SK-N-SH treated with all-trans-retinoic acid at 6 μM for 48 hours (cell line): ENCODE measurements around the gene ANO9.

Experiments used
- ATAC-seq: fragments of 200-7000 bp; cut with Tn5 transposase; 3 replicates; pipeline ENCODE4 v1.9.1; 2020; ENCODE audit warnings: mild to moderate bottlenecking, moderate library complexity
- ARNTL ChIP-seq: fragments of 450-650 bp; formaldehyde crosslinking; IDR thresholded peaks from 2 replicates; pipeline ENCODE4 v1.5.0; 2020; ENCODE audit warnings: low read depth, mild to moderate bottlenecking, moderate library complexity, borderline replicate concordance
- BACH2 ChIP-seq: fragments of 250-450 bp; sonication (Bioruptor Pico); IDR thresholded peaks from 2 replicates; pipeline ENCODE4 v1.9.0; 2021; ENCODE audit warnings: mild to moderate bottlenecking, borderline replicate concordance
- CSDC2 ChIP-seq: fragments of 250-450 bp; sonication (Bioruptor Pico); IDR thresholded peaks from 2 replicates; pipeline ENCODE4 v1.5.0; 2020; ENCODE audit warnings: mild to moderate bottlenecking, moderate library complexity
- CSRNP3 ChIP-seq: fragments of 250-450 bp; sonication (Bioruptor Pico); IDR thresholded peaks from 2 replicates; pipeline ENCODE4 v1.5.1; 2021; ENCODE audit warnings: mild to moderate bottlenecking, moderate library complexity
- ESRRG ChIP-seq: fragments of 250-450 bp; sonication (Bioruptor Pico); IDR thresholded peaks from 2 replicates; pipeline ENCODE4 v1.6.1; 2021; ENCODE audit warnings: mild to moderate bottlenecking
- GLIS3 ChIP-seq: fragments of 250-450 bp; sonication (Bioruptor Pico); IDR thresholded peaks from 2 replicates; pipeline ENCODE4 v1.5.0; 2020; ENCODE audit warnings: mild to moderate bottlenecking, moderate library complexity
- ISL1 ChIP-seq: fragments of 250-450 bp; sonication (Bioruptor Pico); IDR thresholded peaks from 2 replicates; pipeline ENCODE4 v2.1.2; 2022; ENCODE audit warnings: mild to moderate bottlenecking, moderate library complexity
- OSR1 ChIP-seq: fragments of 250-450 bp; sonication (Bioruptor Pico); IDR thresholded peaks from 2 replicates; pipeline ENCODE4 v1.8.0; 2022; ENCODE audit warnings: moderate library complexity, mild to moderate bottlenecking, inconsistent platforms
- PATZ1 ChIP-seq: fragments of 250-450 bp; sonication (Bioruptor Pico); IDR thresholded peaks from 2 replicates; pipeline ENCODE4 v1.8.0; 2020; ENCODE audit warnings: mild to moderate bottlenecking, moderate library complexity, borderline replicate concordance
- POU6F1 ChIP-seq: fragments of 250-450 bp; sonication (Bioruptor Pico); IDR thresholded peaks from 2 replicates; pipeline ENCODE4 v1.8.0; 2021; ENCODE audit warnings: low read depth, mild to moderate bottlenecking, moderate library complexity, borderline replicate concordance
- RARB ChIP-seq: fragments of 250-450 bp; sonication (Bioruptor Pico); IDR thresholded peaks from 2 replicates; pipeline ENCODE4 v1.8.0; 2021; ENCODE audit warnings: mild to moderate bottlenecking, moderate library complexity
- SNAI2 ChIP-seq: fragments of 250-450 bp; sonication (Bioruptor Pico); IDR thresholded peaks from 2 replicates; pipeline ENCODE4 v1.5.0; 2020; ENCODE audit warnings: mild to moderate bottlenecking, moderate library complexity
- ZC3H10 ChIP-seq: fragments of 250-450 bp; sonication (Bioruptor Pico); IDR thresholded peaks from 2 replicates; pipeline ENCODE4 v1.5.1; 2021; ENCODE audit warnings: mild to moderate bottlenecking, moderate library complexity
- ZFP3 ChIP-seq: fragments of 250-450 bp; sonication (Bioruptor Pico); IDR thresholded peaks from 2 replicates; pipeline ENCODE4 v1.5.0; 2020; ENCODE audit warnings: mild to moderate bottlenecking, moderate library complexity
- ZFP30 ChIP-seq: fragments of 450-650 bp; formaldehyde crosslinking; IDR thresholded peaks from 2 replicates; pipeline ENCODE4 v1.5.0; 2022; ENCODE audit warnings: mild to moderate bottlenecking, moderate library complexity
- ZNF565 ChIP-seq: fragments of 450-650 bp; formaldehyde crosslinking; conservative IDR thresholded peaks from 2 replicates; pipeline ENCODE4 v1.5.0; 2020; ENCODE audit warnings: low read depth, mild to moderate bottlenecking, moderate library complexity
- ZNF70 ChIP-seq: fragments of 450-650 bp; formaldehyde crosslinking; IDR thresholded peaks from 2 replicates; pipeline ENCODE4 v1.5.0; 2020; ENCODE audit warnings: mild to moderate bottlenecking, moderate library complexity
- ZNF8 ChIP-seq: fragments of 450-650 bp; formaldehyde crosslinking; IDR thresholded peaks from 2 replicates; pipeline ENCODE4 v1.5.0; 2020; ENCODE audit warnings: mild to moderate bottlenecking, moderate library complexity
- TF ChIP-seq, protein P1 (sequence below): fragments of 250-450 bp; sonication (Bioruptor Pico); IDR thresholded peaks from 2 replicates; pipeline ENCODE4 v1.5.0; 2020; ENCODE audit warnings: mild to moderate bottlenecking, moderate library complexity
- TF ChIP-seq, protein P2 (sequence below): fragments of 250-450 bp; sonication (Bioruptor Pico); IDR thresholded peaks from 2 replicates; pipeline ENCODE4 v1.5.1; 2020; ENCODE audit warnings: low read depth, mild to moderate bottlenecking, moderate library complexity

The ANO9 gene

GRCh38 chr11:461626-462025 is 19.8 kb upstream of the ANO9 start:
- TF ChIP-seq RARB (CRISPR knock-in tag): no peak
- no peak for TF ChIP-seq ZFP30
- no peak for TF ChIP-seq ZNF565 (CRISPR knock-in tag)
- no peak for TF ChIP-seq GLIS3 (CRISPR knock-in tag)
- TF ChIP-seq ZNF70 (CRISPR knock-in tag): no peak
- TF ChIP-seq ZNF8 (CRISPR knock-in tag): no peak
- no peak for TF ChIP-seq ISL1 (CRISPR knock-in tag)
- TF ChIP-seq BACH2 (CRISPR knock-in tag): no peak
- TF ChIP-seq ESRRG: no peak
- TF ChIP-seq ARNTL (CRISPR knock-in tag): no peak
- no peak for TF ChIP-seq ZC3H10 (CRISPR knock-in tag)
- TF ChIP-seq, protein P1, sequence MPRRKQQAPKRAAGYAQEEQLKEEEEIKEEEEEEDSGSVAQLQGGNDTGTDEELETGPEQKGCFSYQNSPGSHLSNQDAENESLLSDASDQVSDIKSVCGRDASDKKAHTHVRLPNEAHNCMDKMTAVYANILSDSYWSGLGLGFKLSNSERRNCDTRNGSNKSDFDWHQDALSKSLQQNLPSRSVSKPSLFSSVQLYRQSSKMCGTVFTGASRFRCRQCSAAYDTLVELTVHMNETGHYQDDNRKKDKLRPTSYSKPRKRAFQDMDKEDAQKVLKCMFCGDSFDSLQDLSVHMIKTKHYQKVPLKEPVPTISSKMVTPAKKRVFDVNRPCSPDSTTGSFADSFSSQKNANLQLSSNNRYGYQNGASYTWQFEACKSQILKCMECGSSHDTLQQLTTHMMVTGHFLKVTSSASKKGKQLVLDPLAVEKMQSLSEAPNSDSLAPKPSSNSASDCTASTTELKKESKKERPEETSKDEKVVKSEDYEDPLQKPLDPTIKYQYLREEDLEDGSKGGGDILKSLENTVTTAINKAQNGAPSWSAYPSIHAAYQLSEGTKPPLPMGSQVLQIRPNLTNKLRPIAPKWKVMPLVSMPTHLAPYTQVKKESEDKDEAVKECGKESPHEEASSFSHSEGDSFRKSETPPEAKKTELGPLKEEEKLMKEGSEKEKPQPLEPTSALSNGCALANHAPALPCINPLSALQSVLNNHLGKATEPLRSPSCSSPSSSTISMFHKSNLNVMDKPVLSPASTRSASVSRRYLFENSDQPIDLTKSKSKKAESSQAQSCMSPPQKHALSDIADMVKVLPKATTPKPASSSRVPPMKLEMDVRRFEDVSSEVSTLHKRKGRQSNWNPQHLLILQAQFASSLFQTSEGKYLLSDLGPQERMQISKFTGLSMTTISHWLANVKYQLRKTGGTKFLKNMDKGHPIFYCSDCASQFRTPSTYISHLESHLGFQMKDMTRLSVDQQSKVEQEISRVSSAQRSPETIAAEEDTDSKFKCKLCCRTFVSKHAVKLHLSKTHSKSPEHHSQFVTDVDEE: no peak
- no peak for TF ChIP-seq CSDC2
- TF ChIP-seq ZFP3 (CRISPR knock-in tag): no peak
- TF ChIP-seq, protein P2, sequence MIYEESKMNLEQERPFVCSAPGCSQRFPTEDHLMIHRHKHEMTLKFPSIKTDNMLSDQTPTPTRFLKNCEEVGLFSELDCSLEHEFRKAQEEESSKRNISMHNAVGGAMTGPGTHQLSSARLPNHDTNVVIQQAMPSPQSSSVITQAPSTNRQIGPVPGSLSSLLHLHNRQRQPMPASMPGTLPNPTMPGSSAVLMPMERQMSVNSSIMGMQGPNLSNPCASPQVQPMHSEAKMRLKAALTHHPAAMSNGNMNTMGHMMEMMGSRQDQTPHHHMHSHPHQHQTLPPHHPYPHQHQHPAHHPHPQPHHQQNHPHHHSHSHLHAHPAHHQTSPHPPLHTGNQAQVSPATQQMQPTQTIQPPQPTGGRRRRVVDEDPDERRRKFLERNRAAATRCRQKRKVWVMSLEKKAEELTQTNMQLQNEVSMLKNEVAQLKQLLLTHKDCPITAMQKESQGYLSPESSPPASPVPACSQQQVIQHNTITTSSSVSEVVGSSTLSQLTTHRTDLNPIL: no peak
- no peak for TF ChIP-seq PATZ1 (CRISPR knock-in tag)
- no peak for TF ChIP-seq POU6F1 (CRISPR knock-in tag)
- TF ChIP-seq SNAI2 (CRISPR knock-in tag): no peak
- TF ChIP-seq CSRNP3 (CRISPR knock-in tag): no peak
- TF ChIP-seq, all 23 proteins: peak for 0
- no peak for ATAC-seq

DNA sequence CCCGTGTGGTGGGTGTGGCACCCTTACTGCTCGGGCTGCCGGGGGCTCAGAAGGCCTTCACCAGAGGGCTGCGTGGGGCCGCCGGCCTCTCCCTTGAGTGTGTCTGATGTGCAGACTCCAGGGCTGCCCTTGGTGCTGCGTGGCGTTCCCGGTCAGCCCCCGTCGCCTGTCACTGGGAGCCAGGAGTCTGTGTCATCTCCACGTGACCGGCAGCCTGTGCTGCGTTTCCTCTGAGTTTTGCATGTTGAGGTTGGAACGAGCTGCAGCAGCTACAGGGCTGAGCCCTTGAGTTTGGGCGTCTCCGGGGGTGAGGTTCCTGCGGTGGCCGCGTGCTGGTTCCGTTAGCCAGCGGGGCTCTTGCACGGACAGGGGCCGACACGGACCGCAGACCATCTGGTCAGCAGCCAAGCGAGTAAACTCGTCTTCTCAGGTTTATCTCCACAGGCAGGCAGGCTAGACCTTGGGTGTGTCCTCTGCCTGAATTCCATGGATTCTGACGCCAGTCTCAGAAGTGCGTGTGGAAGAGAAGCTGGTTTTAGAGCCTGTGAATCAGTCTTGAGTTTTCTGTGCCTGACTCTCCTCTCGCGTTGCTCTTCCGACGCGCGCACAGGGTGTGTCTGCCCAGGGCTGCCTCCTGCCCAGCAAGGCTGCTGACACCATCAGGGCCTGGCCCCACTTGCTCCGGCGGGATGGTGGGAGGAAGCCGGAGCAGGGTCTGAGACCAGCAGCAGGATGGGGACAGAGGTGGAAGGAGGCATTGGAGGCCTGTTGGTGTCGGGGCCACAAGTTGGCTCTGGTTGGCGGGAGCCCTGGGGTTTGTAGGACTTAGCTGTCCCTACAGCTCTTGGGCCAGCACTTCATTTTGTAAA is 18.8 kb upstream of the ANO9 start:
- no peak for TF ChIP-seq ZNF8 (CRISPR knock-in tag)
- no peak for ATAC-seq

GRCh38 chr11:459511-460220 is 17.9 kb upstream of the ANO9 start:
- ATAC-seq: no peak
- TF ChIP-seq ZNF70 (CRISPR knock-in tag) (no peak), OSR1 (no peak)
- TF ChIP-seq, all 23 proteins: peak for 0
